DMS 273 (cell line): ENCODE data around the gene ZNF423.

Experiments
- DNase-seq: peaks from one replicate; lab custom pipeline; 2025; ENCODE audit not compliant: unreplicated experiment; lab: John Stamatoyannopoulos, UW

Gene ZNF423

GRCh38 chr16:49632086-49632794, 223.7 kb downstream of the ZNF423 start:
- no peak for DNase-seq

- peak; percentile 28 for DNase-seq
Observed at GRCh38 chr16:49631187-49632041, 224.5 kb downstream of the ZNF423 start.

- DNase-seq: no peak
Observed at GRCh38 chr16:49630783-49631182, 225.1 kb downstream of the ZNF423 start.

- DNase-seq: no peak
Observed at GRCh38 chr16:49629851-49630250, 226.1 kb downstream of the ZNF423 start.

- DNase-seq: no peak
Observed at GRCh38 chr16:49628148-49628547, 227.8 kb downstream of the ZNF423 start.

- no peak for DNase-seq
Observed at GRCh38 chr16:49625311-49626065, 230.4 kb downstream of the ZNF423 start.

GRCh38 chr16:49623501-49624266, 232.2 kb downstream of the ZNF423 start:
- no peak for DNase-seq

GRCh38 chr16:49622421-49623402, 233.2 kb downstream of the ZNF423 start:
- DNase-seq: no peak

- no peak for DNase-seq
Observed at GRCh38 chr16:49622084-49622390, 233.9 kb downstream of the ZNF423 start.

GRCh38 chr16:49621241-49622083, 234.4 kb downstream of the ZNF423 start:
- DNase-seq: no peak

GRCh38 chr16:49620869-49621240, 235.1 kb downstream of the ZNF423 start:
- no peak for DNase-seq

GRCh38 chr16:49620158-49620868, 235.6 kb downstream of the ZNF423 start:
- peak; percentile 43 for DNase-seq

- no peak for DNase-seq
Observed at GRCh38 chr16:49619811-49620157, 236.1 kb downstream of the ZNF423 start.

- no peak for DNase-seq
Observed at GRCh38 chr16:49618955-49619354, 237.0 kb downstream of the ZNF423 start.

GRCh38 chr16:49617710-49618330, 238.1 kb downstream of the ZNF423 start:
- DNase-seq: no peak

GRCh38 chr16:49617016-49617629, 238.8 kb downstream of the ZNF423 start:
- no peak for DNase-seq

- DNase-seq: no peak
Observed at GRCh38 chr16:49615576-49615975, 240.3 kb downstream of the ZNF423 start.

- DNase-seq: no peak
Observed at GRCh38 chr16:49610983-49611382, 244.9 kb downstream of the ZNF423 start.
